D721Med (cell line): ENCODE measurements around the gene SLC41A1.

ENCODE experiments used
- DNase-seq: peaks from one replicate; pipeline ENCODE4 v3.0.0; 2011; ENCODE audit warnings: low spot score; ENCODE audit not compliant: insufficient read length
- FAIRE-seq: peaks from 2 replicates; lab custom pipeline; 2011; peaks lifted over from hg19 to GRCh38; lab: Jason Lieb, UNC
- TF ChIP-seq, protein P1 (sequence below): IDR thresholded peaks from 2 replicates; pipeline ENCODE4 v1.5.1; 2012; ENCODE audit warnings: mild to moderate bottlenecking, control low read depth; ENCODE audit not compliant: insufficient read depth; ENCODE audit errors: missing control alignments

The SLC41A1 gene

DNA sequence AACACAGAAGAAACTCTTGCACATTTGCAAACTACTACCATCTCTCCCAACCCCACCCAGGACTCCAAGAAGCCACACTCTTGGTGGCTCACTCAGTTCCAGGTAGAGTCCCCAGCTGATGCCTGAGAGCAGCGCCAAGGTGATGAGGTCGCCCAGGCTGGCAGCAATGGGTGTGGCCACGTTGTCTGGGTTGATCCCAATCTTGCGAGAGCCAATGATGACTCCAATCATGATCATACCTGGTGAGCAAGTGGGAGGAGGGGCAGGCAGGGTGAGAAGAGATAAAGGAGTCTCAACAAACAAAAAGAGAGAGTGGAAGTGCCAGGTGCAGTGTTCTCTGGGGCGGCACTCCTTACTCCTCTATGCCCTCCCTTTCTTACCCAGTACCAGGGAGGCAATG is 14.4 kb downstream of the SLC41A1 start:
- DNase-seq (no peak), FAIRE-seq (no peak)
- TF ChIP-seq, protein P1, sequence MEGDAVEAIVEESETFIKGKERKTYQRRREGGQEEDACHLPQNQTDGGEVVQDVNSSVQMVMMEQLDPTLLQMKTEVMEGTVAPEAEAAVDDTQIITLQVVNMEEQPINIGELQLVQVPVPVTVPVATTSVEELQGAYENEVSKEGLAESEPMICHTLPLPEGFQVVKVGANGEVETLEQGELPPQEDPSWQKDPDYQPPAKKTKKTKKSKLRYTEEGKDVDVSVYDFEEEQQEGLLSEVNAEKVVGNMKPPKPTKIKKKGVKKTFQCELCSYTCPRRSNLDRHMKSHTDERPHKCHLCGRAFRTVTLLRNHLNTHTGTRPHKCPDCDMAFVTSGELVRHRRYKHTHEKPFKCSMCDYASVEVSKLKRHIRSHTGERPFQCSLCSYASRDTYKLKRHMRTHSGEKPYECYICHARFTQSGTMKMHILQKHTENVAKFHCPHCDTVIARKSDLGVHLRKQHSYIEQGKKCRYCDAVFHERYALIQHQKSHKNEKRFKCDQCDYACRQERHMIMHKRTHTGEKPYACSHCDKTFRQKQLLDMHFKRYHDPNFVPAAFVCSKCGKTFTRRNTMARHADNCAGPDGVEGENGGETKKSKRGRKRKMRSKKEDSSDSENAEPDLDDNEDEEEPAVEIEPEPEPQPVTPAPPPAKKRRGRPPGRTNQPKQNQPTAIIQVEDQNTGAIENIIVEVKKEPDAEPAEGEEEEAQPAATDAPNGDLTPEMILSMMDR: no peak

DNA sequence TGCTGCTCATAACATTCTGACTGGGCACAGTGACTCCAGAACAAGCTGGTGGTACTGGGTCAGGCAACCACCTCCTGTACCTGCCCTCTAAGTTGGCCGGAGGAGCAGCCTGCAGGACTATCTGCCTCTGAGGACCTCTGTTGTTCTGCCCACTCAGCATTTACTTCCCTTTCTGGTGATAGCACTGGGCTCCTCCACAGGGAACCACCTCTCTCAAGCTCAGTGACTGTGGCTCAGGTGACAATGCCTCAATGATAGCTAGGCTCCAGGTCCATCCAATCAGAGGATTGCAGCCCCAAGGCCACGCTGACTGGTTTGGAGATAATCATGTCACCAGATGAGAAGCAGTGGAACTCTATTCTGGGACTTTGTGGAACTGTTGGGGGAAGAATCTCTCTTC is 15.8 kb downstream of the SLC41A1 start:
- FAIRE-seq (no peak), DNase-seq (no peak)
- TF ChIP-seq, protein P1: no peak

DNA sequence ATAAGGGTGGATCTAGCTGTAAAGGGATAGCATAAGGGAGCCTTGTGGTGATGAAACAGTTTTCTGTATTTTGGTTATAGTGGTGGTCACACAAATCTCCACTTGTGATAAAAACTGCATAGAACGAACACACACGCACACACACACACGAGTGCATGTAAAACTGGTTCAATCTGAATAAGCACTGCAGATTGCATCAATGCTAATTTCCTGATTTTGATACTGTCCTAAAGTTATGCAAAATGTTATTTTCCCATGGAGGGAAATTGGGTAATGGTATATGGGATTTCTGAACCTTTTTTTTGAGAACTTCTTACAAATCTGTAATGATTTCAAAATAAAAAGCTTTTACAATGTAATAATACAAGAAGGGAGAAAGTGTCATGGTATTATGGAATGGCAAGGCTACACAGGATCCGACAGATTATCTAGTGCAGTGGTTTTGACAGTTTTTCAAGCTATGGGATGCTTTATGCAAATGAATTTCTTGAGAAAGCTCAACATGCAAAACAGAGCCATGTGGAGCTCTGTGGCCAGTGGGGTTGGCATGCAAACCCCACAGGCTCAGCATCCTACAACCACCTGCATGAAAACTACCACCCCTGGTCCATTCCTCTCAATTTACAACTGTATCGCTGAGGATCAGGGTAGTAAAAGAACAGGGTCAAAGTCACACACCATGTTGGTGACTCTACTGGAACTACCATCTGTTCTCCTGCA is 18.8 kb downstream of the SLC41A1 start:
- FAIRE-seq: no peak
- TF ChIP-seq, protein P1: no peak
- no peak for DNase-seq

DNA sequence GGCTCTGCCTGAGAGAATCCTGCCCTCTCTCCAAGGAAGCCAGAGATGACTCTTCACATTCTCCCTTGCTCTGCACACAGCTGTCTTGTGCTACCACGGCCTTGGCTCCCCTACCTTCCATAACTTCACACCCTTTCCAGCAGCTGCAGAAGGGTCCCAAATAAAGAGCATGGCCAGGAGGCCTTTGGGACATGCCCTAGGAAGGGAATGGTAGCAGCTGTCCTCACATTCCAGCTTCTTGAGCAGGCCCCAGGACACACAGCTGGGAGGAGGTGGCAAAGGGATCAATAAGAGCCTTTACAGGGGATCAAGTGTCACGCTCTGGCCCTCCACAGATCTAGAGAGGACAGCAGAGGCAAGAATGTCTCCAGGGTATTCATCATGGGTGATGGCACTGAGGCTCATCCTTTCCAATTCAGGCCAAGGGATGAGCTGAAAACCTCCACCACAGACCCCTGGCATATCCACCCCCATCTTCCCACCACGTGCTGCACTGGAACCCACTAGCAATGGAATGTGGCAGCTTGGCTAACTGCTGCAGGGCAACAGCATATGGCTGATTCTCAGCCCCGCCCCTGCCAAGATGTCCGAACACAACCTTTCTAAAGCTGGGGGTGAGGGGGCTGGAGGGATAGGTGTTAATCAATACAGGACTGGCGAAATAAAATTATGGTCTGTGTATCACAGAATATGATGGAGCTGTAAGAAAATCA is 19.9 kb downstream of the SLC41A1 start:
- DNase-seq (no peak), FAIRE-seq (no peak)
- TF ChIP-seq, protein P1: no peak

DNA sequence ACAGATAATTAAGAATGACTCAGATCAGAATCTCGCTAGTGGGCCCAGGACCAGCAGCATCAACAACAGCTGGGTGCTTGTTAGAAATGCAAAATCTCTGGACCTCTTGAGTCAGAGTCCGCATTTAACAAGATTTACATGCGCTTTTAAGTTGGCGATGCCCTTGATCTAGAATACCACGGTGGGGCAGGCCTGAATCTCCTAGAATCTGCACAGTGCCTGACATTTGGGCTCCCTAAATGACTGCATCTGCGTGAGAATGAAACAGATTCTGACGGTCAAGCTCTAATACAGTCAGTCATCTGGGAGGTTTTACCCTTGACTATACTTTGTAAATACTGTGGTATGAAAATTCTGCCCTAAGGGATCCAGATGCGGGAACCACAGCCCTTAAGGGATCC is 20.5 kb downstream of the SLC41A1 start:
- DNase-seq (no peak), FAIRE-seq (no peak)

DNA sequence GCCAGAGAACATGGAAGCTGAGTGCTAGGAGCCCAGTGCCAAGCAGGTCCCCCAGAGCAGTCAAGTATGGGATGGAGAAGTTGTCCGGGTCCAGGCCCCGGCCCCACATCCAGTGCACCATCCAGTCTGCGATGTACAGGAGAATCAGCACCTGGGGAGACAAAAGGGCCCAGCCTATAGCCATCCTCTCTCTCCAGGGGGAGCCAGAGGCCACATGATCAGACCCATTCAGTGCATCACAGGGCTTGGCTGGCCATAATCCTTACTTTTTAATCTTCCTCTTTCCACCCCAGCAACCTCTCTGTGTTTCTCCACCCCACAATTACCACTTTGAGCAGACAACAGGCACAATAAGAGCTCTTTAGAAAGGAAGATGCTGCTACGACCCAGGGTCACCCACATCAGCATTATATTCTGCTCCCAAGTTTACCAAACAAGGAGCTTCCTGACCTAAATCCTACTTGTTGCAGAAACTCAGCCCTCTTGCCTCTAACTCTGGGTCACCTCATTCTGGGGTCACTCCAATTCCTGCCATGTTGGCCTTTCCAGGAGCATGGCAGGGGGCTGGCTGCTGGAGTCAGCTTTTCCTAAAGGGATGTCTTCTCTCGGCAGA is 21.3 kb downstream of the SLC41A1 start:
- DNase-seq (peak; percentile 83), FAIRE-seq (peak; percentile 61)
- TF ChIP-seq, protein P1: peak; percentile 91

More for the DNA sequence above, 20.5 kb downstream of the SLC41A1 start:
- TF ChIP-seq, protein P1: no peak
